Measurements from ENCODE around the gene FIGNL2. TPM values are rescaled to one million over a fixed set of nuclear protein-coding genes. Genes with fewer than 3 reads are reported as not detected.
A peak's percentile ranks its signal among the peaks of the same experiment; 100 is the strongest.

Gene FIGNL2
- total and polyA plus RNA-seq, 2 experiments from 2014 or later, result 1.1 to 5.2 TPM

GRCh38 chr12:51823875-51824565, 24.5 kb downstream of the FIGNL2 start:
- H3K36me3 Mint-ChIP-seq (ENCODE audit: low read depth), result no peaks in the 10 kb centered on the region
- no peak overlapping the region for H3K4me3 Mint-ChIP-seq
- DNase-seq (ENCODE audit: low spot score) (peak; percentile 86), ATAC-seq (peak; percentile 9)
- H3K9me2 ChIP-seq (ENCODE audit: insufficient read depth), result no peaks in the 10 kb centered on the region
- H3K27me3 Mint-ChIP-seq (ENCODE audit: insufficient read depth, low read depth, poor library complexity), result peaks cover 18% of the 10 kb centered on the region
- no peak overlapping the region for H2AFZ ChIP-seq
- peaks cover 3% of the 10 kb centered on the region; the same call in 1 of the 3 replicates for H3K9me3 Mint-ChIP-seq
- H3K4me3 ChIP-seq, result no peak overlapping the region
- H3K79me2 ChIP-seq (replicated peaks; ENCODE audit: insufficient read depth), result no peaks in the 10 kb centered on the region
- no peak overlapping the region for H3K27ac ChIP-seq (ENCODE audit: low read depth)
- H3K27me3 ChIP-seq (ENCODE audit: insufficient read depth), result peaks cover 30% of the 10 kb centered on the region
- H4K20me1 ChIP-seq (replicated peaks; ENCODE audit: insufficient read depth), result peaks cover 3% of the 10 kb centered on the region; the same call in 1 of the 2 replicates
- TF ChIP-seq, protein P1, sequence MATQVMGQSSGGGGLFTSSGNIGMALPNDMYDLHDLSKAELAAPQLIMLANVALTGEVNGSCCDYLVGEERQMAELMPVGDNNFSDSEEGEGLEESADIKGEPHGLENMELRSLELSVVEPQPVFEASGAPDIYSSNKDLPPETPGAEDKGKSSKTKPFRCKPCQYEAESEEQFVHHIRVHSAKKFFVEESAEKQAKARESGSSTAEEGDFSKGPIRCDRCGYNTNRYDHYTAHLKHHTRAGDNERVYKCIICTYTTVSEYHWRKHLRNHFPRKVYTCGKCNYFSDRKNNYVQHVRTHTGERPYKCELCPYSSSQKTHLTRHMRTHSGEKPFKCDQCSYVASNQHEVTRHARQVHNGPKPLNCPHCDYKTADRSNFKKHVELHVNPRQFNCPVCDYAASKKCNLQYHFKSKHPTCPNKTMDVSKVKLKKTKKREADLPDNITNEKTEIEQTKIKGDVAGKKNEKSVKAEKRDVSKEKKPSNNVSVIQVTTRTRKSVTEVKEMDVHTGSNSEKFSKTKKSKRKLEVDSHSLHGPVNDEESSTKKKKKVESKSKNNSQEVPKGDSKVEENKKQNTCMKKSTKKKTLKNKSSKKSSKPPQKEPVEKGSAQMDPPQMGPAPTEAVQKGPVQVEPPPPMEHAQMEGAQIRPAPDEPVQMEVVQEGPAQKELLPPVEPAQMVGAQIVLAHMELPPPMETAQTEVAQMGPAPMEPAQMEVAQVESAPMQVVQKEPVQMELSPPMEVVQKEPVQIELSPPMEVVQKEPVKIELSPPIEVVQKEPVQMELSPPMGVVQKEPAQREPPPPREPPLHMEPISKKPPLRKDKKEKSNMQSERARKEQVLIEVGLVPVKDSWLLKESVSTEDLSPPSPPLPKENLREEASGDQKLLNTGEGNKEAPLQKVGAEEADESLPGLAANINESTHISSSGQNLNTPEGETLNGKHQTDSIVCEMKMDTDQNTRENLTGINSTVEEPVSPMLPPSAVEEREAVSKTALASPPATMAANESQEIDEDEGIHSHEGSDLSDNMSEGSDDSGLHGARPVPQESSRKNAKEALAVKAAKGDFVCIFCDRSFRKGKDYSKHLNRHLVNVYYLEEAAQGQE (IDR thresholded peaks at IDR 0.05; ENCODE audit: unreplicated experiment), result no peak
- peak; percentile 59 to 83 for TF ChIP-seq CTCF (conservative IDR thresholded peaks at IDR 0.05; ENCODE audit: low read depth in 2 of 2)
- peaks cover 30% of the 10 kb centered on the region for H3K4me1 Mint-ChIP-seq
- peaks cover 25% of the 10 kb centered on the region for H3K4me1 ChIP-seq (ENCODE audit: insufficient read depth)
- no peak overlapping the region for H3K27ac Mint-ChIP-seq
- H3K4me2 ChIP-seq, result no peak overlapping the region
- H3K36me3 ChIP-seq (ENCODE audit: insufficient read depth), result no peaks in the 10 kb centered on the region
- H3F3A ChIP-seq (replicated peaks; ENCODE audit: low read depth), result peaks cover 15% of the 10 kb centered on the region

GRCh38 chr12:51822956-51823355, 25.6 kb downstream of the FIGNL2 start:
- no peaks in the 10 kb centered on the region for H3K79me2 ChIP-seq (replicated peaks; ENCODE audit: insufficient read depth)
- H4K20me1 ChIP-seq (replicated peaks; ENCODE audit: insufficient read depth), result peaks cover 3% of the 10 kb centered on the region; the same call in 1 of the 2 replicates
- peaks cover 38% of the 10 kb centered on the region for H3K27me3 ChIP-seq (ENCODE audit: insufficient read depth)
- Mint-ChIP-seq H3K36me3 (ENCODE audit: low read depth) (no peaks in the 10 kb centered on the region; the same call in 2 of the 3 replicates), H3K27me3 (ENCODE audit: insufficient read depth, low read depth, poor library complexity) (peaks cover 14% of the 10 kb centered on the region), H3K27ac (no peak overlapping the region), H3K4me3 (no peak overlapping the region; the same call in 2 of the 3 replicates), H3K9me3 (peaks cover 3% of the 10 kb centered on the region; the same call in 1 of the 3 replicates), H3K4me1 (peaks cover 20% of the 10 kb centered on the region)
- ATAC-seq (no peak), DNase-seq (ENCODE audit: low spot score) (no peak)
- no peak overlapping the region for H3K4me2 ChIP-seq
- H3K4me1 ChIP-seq (ENCODE audit: insufficient read depth), result peaks cover 15% of the 10 kb centered on the region; the same call in 1 of the 2 replicates
- peaks cover 15% of the 10 kb centered on the region for H3F3A ChIP-seq (replicated peaks; ENCODE audit: low read depth)
- H3K27ac ChIP-seq (ENCODE audit: low read depth), result no peak overlapping the region
- H3K9me2 ChIP-seq (ENCODE audit: insufficient read depth), result no peaks in the 10 kb centered on the region
- no peak overlapping the region for H2AFZ ChIP-seq
- no peak overlapping the region for H3K4me3 ChIP-seq
- H3K36me3 ChIP-seq (ENCODE audit: insufficient read depth), result no peaks in the 10 kb centered on the region
- TF ChIP-seq ETS1 (IDR thresholded peaks at IDR 0.05), result no peak
- no peak for TF ChIP-seq EZH2phosphoT487 (IDR thresholded peaks at IDR 0.05; ENCODE audit: unreplicated experiment)
- no peak for TF ChIP-seq ZNF462 (CRISPR knock-in tag; IDR thresholded peaks at IDR 0.05)
- TF ChIP-seq JUNB (IDR thresholded peaks at IDR 0.05; ENCODE audit: unreplicated experiment), result no peak
